Measurements from ENCODE around the gene VEGFB.
A peak's percentile ranks its signal among the peaks of the same experiment; 100 is the strongest.

The VEGFB gene

GRCh38 chr11:64284048-64284961 lies 49.9 kb downstream of the VEGFB start, which contains the start of gene BAD:
TSS of gene BAD (minus strand) at chr11:64284665. CDS start at chr11:64284368, 297 bp downstream.
- DNase-seq (ENCODE audit: low read depth): peak; percentile 86

- peak; percentile 89 for DNase-seq (ENCODE audit: low read depth)
These were observed 50.8 kb downstream of the VEGFB start, which contains the start of gene GPR137 for GRCh38 chr11:64284962-64285884. TSS of gene GPR137 (plus strand) at chr11:64285848. CDS start at chr11:64286525, 677 bp downstream.

- no peak for DNase-seq (ENCODE audit: low read depth)
These were observed 51.8 kb downstream of the VEGFB start for GRCh38 chr11:64285885-64286800.

GRCh38 chr11:64286801-64287159 lies 52.4 kb downstream of the VEGFB start:
- no peak for DNase-seq (ENCODE audit: low read depth)

GRCh38 chr11:64287676-64288352 lies 53.4 kb downstream of the VEGFB start:
- DNase-seq (ENCODE audit: low read depth): no peak

GRCh38 chr11:64288353-64288750 lies 54.0 kb downstream of the VEGFB start:
- DNase-seq (ENCODE audit: low read depth): no peak

Data from activated T-cell treated with anti-CD3 and anti-CD28 coated beads for 1 hour (primary cell).